Measurements from ENCODE around the gene TCTN3. TPM values are rescaled to one million over a fixed set of nuclear protein-coding genes. Genes with fewer than 3 reads are reported as not detected.

The TCTN3 gene
- 37.3 and 37.8 TPM in 2 replicates for total RNA-seq

GRCh38 chr10:95693668-95694534 is at the start of gene TCTN3:
Gene TCTN3 (minus strand): TSS chr10:95693927. CDS start chr10:95693899, 28 bp downstream.

GRCh38 chr10:95656291-95657164 is 37.2 kb downstream of the TCTN3 start, which contains the start of gene ALDH18A1:
Gene ALDH18A1 (minus strand): TSS chr10:95656711. CDS start chr10:95653377, 3,334 bp downstream.

Other genes with a start within 250 kb of the TCTN3 start
- gene SORBS1, start 132.6 kb downstream of the TCTN3 start, total RNA-seq, result under 0.01 and 0.20 TPM in 2 replicates
- 68.3 and 93.1 TPM in 2 replicates for gene ALDH18A1, start 37.2 kb downstream of the TCTN3 start, total RNA-seq
- gene ENTPD1, start 62.2 kb upstream of the TCTN3 start, total RNA-seq, result 0.37 TPM in 1 of 2 replicates, not detected in the other
- gene CC2D2B, start 214.0 kb upstream of the TCTN3 start, total RNA-seq, result under 0.01 TPM in 1 of 2 replicates, not detected in the other